Measurements from ENCODE around the gene USP3. TPM values are rescaled to one million over a fixed set of nuclear protein-coding genes. Genes with fewer than 3 reads are reported as not detected.

The USP3 gene
- total RNA-seq, 1 experiment from 2014 or later: 36.6 TPM

- TF ChIP-seq ZNF425 (CRISPR knock-in tag; conservative IDR thresholded peaks at IDR 0.05) (no peak), HMGA2 (CRISPR knock-in tag; IDR thresholded peaks at IDR 0.05) (no peak)
Observed at GRCh38 chr15:63475707-63476106, 28.7 kb upstream of the USP3 start (continued).

GRCh38 chr15:63476229-63476632 is 28.2 kb upstream of the USP3 start:
- TF ChIP-seq ZNF219 (CRISPR knock-in tag; IDR thresholded peaks at IDR 0.05; ENCODE audit: borderline replicate concordance) (no peak), PRDM15 (CRISPR knock-in tag; IDR thresholded peaks at IDR 0.05) (peak; percentile 93)
- Mint-ChIP-seq H3K27ac (no peak overlapping the region; the same call in 1 of the 2 replicates), H3K9me3 (0 out of 2 replicates have a peak, but pooled peaks cover 2% of the 10 kb centered on the region), H3K36me3 (no peaks in the 10 kb centered on the region), H3K4me3 (no peak overlapping the region), H3K4me1 (peaks cover 33% of the 10 kb centered on the region), H3K27me3 (ENCODE audit: low read depth) (0 out of 2 replicates have a peak, but pooled peaks cover 2% of the 10 kb centered on the region)
- ChIA-PET CTCF (interaction anchor here (0.7 to 5.0 kb wide), 4 partner anchors 8 to 134 kb away, joined by 3 to 26 read pairs (median 13); no protein-coding TSS in a partner anchor), POLR2A (no interaction called here)
- DNase-seq (ENCODE audit: low spot score) (no peak), ATAC-seq (no peak)

- no peak overlapping the region for H3K27ac Mint-ChIP-seq
- H3K36me3 Mint-ChIP-seq: no peaks in the 10 kb centered on the region
- no peak overlapping the region for H3K4me3 Mint-ChIP-seq
- H3K27me3 Mint-ChIP-seq (ENCODE audit: low read depth): 0 out of 2 replicates have a peak, but pooled peaks cover 2% of the 10 kb centered on the region
- ATAC-seq (no peak), DNase-seq (ENCODE audit: low spot score) (no peak)
- H3K9me3 Mint-ChIP-seq: no peaks in the 10 kb centered on the region
- CTCF ChIA-PET: interaction anchor here (1.3 to 5.0 kb wide), 2 partner anchors 10 to 11 kb away, joined by 3 to 26 read pairs; no protein-coding TSS in a partner anchor
- POLR2A ChIA-PET: no interaction called here
- peaks cover 42% of the 10 kb centered on the region for H3K4me1 Mint-ChIP-seq
- TF ChIP-seq MYBL2 (CRISPR knock-in tag; IDR thresholded peaks at IDR 0.05) (no peak), TP53 (CRISPR knock-in tag; IDR thresholded peaks at IDR 0.05) (no peak), SMAD3 (CRISPR knock-in tag; IDR thresholded peaks at IDR 0.05; ENCODE audit: borderline replicate concordance) (no peak), NR1H2 (CRISPR knock-in tag; IDR thresholded peaks at IDR 0.05) (no peak), HMGXB4 (CRISPR knock-in tag; IDR thresholded peaks at IDR 0.05) (no peak), ARID4B (CRISPR knock-in tag; IDR thresholded peaks at IDR 0.05; ENCODE audit: borderline replicate concordance) (no peak), NFYB (CRISPR knock-in tag; conservative IDR thresholded peaks at IDR 0.05; ENCODE audit: low read depth) (no peak), NR3C1 (CRISPR knock-in tag; conservative IDR thresholded peaks at IDR 0.05; ENCODE audit: low read depth) (no peak), ATF1 (CRISPR knock-in tag; IDR thresholded peaks at IDR 0.05) (no peak), ZNF121 (CRISPR knock-in tag; IDR thresholded peaks at IDR 0.05) (no peak), IRF2 (CRISPR knock-in tag; IDR thresholded peaks at IDR 0.05; ENCODE audit: borderline replicate concordance, low read depth) (no peak), ZSCAN18 (CRISPR knock-in tag; IDR thresholded peaks at IDR 0.05) (no peak), MLX (CRISPR knock-in tag; IDR thresholded peaks at IDR 0.05) (no peak), RORB (CRISPR knock-in tag; IDR thresholded peaks at IDR 0.05) (no peak)
Observed at GRCh38 chr15:63478243-63478642, 26.1 kb upstream of the USP3 start.
